ENCODE measurements around the gene PPP5C. TPM values are rescaled to one million over a fixed set of nuclear protein-coding genes. Genes with fewer than 3 reads are reported as not detected.

The PPP5C gene
- total RNA-seq, 1 experiment from 2014 or later, result 102 TPM

GRCh38 chr19:46385636-46386035 lies 38.7 kb downstream of the PPP5C start:
- ATAC-seq, result no peak
- DNase-seq (ENCODE audit: low read depth, low spot score), result no peak
- no peak overlapping the region for H2AFZ ChIP-seq (ENCODE audit: low read depth, low read length, poor library complexity, severe bottlenecking)
- H3K4me3 ChIP-seq (replicated peaks in 1 of 2; ENCODE audit: low read depth in 1 of 2, low read length in 2 of 2), result no peak overlapping the region
- ChIA-PET RAD21 (ENCODE audit: low non-redundant PET in 1 of 2, low total read pairs in 2 of 2, uncharacterized antibody in 2 of 2, unreplicated experiment in 2 of 2) (interaction anchor here in 1 of 2 experiments (0.6 kb wide), 1 partner anchor 105 kb away, joined by 3 read pairs; no protein-coding TSS in a partner anchor), CTCF (no interaction called here), POLR2A (no interaction called here)
- H4K20me1 ChIP-seq (ENCODE audit: insufficient read depth), result 0 out of 2 replicates have a peak, but pooled peaks cover 2% of the 10 kb centered on the region
- peaks cover 7% of the 10 kb centered on the region for H3K79me2 ChIP-seq (ENCODE audit: insufficient read depth, low read length)
- H3K4me2 ChIP-seq (ENCODE audit: low read length), result no peak overlapping the region
- intact Hi-C loops (cut with micrococcal nuclease), result no loop called here
- H3K36me3 ChIP-seq (ENCODE audit: control insufficient read depth in 1 of 2, insufficient read depth in 2 of 2, low read length in 2 of 2), result peaks cover 45 to 66% of the 10 kb centered on the region in 2 experiments
- H3K9me2 ChIP-seq (ENCODE audit: insufficient read depth), result no peaks in the 10 kb centered on the region
- no peak overlapping the region for H3K9ac ChIP-seq (ENCODE audit: low read length)
- H3K27me3 ChIP-seq (ENCODE audit: insufficient read depth, low read length), result no peaks in the 10 kb centered on the region
- TF ChIP-seq SIN3A (IDR thresholded peaks at IDR 0.05; ENCODE audit: low read depth) (no peak), ZNF274 (IDR thresholded peaks at IDR 0.05; ENCODE audit: low read depth, low read length) (no peak), SRF (IDR thresholded peaks at IDR 0.05; ENCODE audit: low read depth) (no peak), FOSL1 (IDR thresholded peaks at IDR 0.05; ENCODE audit: low read depth) (no peak), MAX (IDR thresholded peaks at IDR 0.05) (no peak), EZH2 (IDR thresholded peaks at IDR 0.05) (no peak), EZH2phosphoT487 (IDR thresholded peaks at IDR 0.05; ENCODE audit: borderline replicate concordance) (no peak), ELF1 (IDR thresholded peaks at IDR 0.05; ENCODE audit: borderline replicate concordance, low read depth) (no peak), YY1 (IDR thresholded peaks at IDR 0.05; ENCODE audit: extremely low read depth, insufficient replicate concordance, low read depth, low read length) (no peak), TCF7L2 (IDR thresholded peaks at IDR 0.05; ENCODE audit: borderline replicate concordance, extremely low read depth, insufficient read depth, insufficient read length) (no peak), CBX3 (IDR thresholded peaks at IDR 0.05; ENCODE audit: low read depth) (no peak), JUND (IDR thresholded peaks at IDR 0.05) (no peak)
- TF ChIP-seq, protein P1, sequence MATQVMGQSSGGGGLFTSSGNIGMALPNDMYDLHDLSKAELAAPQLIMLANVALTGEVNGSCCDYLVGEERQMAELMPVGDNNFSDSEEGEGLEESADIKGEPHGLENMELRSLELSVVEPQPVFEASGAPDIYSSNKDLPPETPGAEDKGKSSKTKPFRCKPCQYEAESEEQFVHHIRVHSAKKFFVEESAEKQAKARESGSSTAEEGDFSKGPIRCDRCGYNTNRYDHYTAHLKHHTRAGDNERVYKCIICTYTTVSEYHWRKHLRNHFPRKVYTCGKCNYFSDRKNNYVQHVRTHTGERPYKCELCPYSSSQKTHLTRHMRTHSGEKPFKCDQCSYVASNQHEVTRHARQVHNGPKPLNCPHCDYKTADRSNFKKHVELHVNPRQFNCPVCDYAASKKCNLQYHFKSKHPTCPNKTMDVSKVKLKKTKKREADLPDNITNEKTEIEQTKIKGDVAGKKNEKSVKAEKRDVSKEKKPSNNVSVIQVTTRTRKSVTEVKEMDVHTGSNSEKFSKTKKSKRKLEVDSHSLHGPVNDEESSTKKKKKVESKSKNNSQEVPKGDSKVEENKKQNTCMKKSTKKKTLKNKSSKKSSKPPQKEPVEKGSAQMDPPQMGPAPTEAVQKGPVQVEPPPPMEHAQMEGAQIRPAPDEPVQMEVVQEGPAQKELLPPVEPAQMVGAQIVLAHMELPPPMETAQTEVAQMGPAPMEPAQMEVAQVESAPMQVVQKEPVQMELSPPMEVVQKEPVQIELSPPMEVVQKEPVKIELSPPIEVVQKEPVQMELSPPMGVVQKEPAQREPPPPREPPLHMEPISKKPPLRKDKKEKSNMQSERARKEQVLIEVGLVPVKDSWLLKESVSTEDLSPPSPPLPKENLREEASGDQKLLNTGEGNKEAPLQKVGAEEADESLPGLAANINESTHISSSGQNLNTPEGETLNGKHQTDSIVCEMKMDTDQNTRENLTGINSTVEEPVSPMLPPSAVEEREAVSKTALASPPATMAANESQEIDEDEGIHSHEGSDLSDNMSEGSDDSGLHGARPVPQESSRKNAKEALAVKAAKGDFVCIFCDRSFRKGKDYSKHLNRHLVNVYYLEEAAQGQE (IDR thresholded peaks at IDR 0.05; ENCODE audit: low read depth), result no peak
- no peaks in the 10 kb centered on the region for H3K4me1 ChIP-seq (ENCODE audit: control insufficient read depth in 1 of 2, insufficient read depth in 2 of 2, low read length in 2 of 2)
- BruUV-seq (replicated peaks), result no TSS peak
- H3K9me3 ChIP-seq (ENCODE audit: control insufficient read depth in 1 of 2, insufficient read depth in 1 of 2, low read depth in 1 of 2, low read length in 2 of 2), result no peaks in the 10 kb centered on the region; a peak in 1 of 4 replicates
- no peak overlapping the region for H3K27ac ChIP-seq (ENCODE audit: low read depth, low read length)

Measured in HCT116 (cell line).